Astrocyte (in vitro differentiated cells and primary cell): ENCODE measurements around the gene TMEM259.
"Not testable (repeated sequence)": the region's sequence is repeated elsewhere in the genome, so short reads cannot be mapped to it uniquely, and the experiment has no call there.

Source experiments
- CTCF ChIP-seq: IDR thresholded peaks from 2 replicates; pipeline ENCODE4 v1.5.1; 2011; ENCODE audit warnings: low read depth, mild to moderate bottlenecking, inconsistent platforms, low read length, moderate library complexity; ENCODE audit not compliant: insufficient read depth
- EZH2 ChIP-seq: IDR thresholded peaks from 2 replicates; pipeline ENCODE4 v1.6.1; 2012; ENCODE audit warnings: mild to moderate bottlenecking, low read length, inconsistent platforms; ENCODE audit not compliant: insufficient read depth

- TF ChIP-seq CTCF, EZH2: not testable (repeated sequence)
Observed at GRCh38 chr19:1025080-1025479, 4.2 kb upstream of the TMEM259 start.
